GM03348 (cell line): Measurements from ENCODE around the gene GID8.
A peak's percentile ranks its signal among the peaks of the same experiment; 100 is the strongest.

Experiments used
- DNase-seq: peaks from one replicate; pipeline ENCODE4 v3.0.0; 2012; ENCODE audit warnings: low spot score

The GID8 gene

DNA sequence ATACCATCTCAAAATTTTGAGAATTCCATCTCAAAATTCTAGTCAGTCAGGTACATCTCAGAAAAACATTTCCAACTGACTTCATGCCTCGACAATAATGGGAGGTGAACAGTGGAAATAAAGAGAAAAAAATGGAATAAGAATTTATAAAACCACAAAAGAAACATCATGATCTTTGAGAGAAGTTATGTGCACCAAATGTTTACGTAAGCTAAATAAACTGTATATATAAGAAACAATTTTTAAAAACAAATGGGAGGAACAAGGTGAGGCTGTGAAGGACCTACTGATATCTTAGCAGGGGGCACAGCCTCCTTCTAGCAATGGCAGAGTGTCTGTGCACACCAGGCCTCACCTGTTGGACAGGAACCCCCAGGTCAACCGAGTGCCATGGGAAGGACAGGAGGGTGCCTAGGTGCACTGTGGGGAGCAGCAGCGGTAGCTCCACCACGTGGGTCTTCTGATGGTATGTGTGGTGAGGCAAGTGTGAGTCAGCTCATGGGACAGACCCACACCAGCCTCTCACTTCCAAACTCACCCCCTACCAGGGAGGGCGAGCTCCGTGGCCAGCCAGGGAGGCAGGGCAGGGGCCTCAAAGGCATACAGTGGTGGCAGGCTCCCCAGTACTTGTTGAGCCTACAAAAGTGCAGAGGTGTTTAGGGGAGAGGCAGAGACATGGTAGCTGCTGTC, 34.9 kb upstream of the GID8 start:
- DNase-seq = no peak

DNA sequence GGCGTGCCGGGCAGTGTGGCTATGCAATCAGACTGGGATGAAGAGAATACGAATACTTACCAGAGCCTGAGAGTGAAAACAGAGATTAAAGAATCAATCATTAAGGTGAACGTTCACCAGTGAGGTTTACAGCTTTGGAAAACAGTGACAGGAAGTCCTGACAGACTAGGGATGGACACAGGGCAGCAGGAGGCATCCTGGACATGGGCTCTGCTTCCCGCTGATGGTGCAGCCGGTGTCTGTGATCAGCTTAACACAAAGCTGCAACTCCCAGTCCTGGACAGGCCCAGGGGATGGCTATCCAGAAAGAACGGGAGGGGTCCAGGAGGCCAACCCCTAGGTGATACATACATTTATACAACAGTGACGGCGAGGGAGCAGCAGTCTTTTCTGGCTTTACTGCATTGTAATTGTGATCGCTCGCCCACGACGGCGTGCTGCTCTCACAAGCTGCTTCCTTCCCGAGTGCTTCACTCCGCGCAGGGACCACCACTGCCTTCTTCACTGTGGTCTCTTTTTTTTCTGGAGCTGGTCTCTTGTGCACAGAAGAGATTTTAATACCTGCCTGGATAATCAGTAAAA, 32.3 kb upstream of the GID8 start:
- DNase-seq = no peak

DNA sequence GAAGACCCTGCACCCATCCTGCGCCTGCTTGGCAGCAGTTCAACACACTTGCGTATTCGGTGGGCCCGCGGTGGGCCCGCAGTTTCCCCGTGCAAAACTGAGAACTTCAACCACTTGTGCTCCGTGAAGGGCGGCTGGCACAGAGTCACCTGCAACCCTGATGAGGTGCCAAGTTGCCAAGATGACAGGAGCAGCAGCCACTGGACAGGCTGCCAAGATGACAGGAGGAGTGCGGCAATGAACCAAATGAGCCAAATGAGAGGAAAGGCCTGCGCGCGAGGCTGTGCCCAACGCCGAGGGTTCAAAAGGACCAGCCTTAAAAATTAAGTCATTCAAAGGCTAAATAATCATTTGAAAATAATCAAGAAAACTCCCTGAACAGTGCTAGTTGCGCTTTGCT, 31.7 kb upstream of the GID8 start:
- DNase-seq = no peak

DNA sequence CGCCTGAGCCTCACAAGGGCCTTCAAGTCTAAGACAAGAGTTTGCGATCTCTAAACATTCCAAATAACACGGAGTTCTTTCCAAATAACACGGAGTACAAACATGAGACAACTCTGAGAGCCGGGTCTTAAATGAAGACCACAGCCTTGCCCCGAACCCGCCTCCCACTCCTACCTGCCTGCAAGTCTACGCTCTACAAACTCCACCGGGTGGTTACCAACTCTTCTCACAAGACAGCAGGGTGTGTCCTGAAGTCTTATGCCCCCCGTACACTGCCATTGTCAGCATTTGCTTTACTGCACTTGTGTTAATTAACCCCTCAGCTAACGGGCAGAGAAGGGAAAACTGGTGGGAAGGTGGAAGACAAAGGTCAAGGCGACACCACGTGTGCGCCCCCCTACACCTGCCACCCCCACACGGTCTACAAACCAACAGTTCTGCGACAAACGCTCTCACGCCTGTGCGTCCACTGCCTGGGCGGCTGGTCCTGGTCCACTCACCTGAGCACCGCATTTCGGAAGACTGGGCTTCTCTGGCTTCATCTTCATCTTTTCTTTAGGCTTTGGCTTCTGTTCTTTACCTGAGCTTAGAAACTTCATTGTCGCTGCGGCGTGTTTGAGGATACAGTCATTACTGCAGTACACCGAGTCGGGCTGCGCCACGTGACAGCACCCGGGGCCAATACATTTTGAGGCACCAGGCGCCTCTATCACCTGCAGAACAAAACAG, 31.1 kb upstream of the GID8 start:
- no peak for DNase-seq

DNA sequence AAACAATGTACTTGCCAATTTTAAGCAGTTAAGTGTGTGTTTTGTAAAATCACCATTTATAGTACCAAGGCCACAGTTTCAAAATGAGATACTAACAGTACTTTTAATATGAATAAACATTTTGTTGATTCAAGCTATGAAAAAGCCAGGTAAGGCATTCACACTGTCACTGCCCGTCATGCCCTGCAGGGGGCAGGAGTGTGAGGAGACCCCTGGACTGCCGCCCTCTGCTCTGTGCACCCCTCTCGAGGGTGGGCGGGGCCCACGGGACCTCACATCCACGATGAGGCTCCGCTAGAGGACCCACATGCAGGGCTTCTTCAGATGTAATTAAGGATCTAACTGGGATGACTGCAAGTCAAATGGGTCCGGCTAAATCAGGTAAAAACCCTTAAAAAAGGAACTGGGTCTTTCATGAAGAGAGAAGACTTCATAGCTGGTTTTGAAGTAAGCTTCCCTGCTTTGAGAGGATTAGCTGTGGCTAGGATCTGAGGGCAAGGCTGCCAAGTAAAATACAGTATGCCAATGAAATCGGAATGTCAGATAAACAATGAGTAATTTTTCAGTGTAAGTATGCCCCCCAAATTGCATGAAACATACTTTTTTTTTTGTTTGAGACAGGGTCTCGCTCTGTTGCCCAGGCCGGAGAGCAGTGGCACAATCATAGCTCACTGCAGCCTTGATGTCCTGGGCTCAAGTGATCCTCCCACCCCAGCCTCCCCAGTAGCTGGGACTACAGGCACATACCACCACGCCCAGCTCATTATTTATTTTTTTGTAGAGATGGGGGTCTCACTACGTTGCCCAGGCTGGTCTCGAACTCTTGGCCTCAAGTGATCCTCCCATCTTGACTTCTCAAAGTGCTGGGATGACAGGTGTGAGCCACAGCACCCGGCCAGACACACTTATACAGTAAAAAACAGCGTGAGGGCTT, 30.3 kb upstream of the GID8 start:
- DNase-seq = no peak

DNA sequence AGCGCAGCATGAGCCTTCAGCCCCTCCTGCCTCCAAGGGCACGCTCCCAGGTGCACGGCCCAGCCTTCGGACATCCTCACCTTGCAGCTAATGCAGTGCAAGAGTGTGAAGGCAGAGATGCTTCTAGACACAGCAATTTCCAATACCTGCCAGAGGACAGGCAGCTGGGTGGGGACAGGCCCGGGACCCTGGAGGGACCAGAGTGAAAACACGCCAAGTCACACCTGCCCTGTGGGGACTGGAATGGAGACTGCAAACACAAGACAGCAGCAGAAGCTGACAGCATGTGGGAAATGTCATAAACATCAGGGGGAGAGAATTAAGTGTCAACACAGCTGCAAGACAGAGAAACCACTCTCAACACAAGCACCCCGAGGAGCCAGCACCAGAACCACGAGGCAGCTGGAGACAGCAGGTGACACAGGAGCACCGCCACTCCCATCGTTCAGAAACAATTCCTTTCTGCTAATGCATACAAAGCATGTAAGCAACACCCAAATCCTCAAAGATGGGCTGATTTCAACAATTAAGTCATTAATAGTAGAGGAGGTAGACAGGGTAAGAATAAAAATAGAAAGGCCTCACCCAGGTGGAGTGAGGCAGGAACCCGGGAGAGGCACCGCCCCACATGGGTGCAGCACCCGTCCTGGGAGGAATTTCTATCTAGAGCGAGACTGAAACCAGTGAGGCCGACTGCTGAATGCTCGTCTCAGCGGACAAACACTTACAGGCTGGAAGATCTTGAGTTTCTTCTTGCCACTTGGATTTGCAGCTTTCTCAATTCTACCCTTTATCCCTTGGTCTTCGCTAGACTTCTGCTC, 28.8 kb upstream of the GID8 start:
- DNase-seq = no peak

DNA sequence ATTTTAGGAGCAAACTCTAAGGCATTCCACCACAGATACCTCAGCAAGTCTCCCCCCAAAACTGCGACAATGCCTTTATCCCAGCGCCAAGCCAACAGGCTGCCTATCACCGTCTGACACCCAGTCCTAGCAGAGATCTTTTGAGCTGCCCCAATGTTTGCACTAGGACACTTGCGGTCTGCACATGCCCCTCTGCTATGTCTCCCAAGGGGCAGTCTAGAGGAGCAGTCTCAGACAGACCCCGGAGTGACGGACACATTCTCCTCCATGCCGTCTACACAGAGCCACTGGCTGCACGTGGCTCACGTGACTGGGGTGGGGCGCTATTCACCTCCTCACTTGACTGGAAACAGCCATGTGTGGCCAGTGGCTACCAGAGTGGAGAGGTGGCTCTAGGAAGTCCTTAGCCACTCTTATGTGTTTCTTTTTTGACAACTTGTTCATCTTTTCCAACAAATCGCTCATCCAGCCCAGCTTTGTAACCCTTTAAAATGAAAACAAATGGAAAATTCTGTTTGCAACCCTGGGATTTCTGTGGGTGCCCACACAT, 27.7 kb upstream of the GID8 start:
- DNase-seq = no peak

DNA sequence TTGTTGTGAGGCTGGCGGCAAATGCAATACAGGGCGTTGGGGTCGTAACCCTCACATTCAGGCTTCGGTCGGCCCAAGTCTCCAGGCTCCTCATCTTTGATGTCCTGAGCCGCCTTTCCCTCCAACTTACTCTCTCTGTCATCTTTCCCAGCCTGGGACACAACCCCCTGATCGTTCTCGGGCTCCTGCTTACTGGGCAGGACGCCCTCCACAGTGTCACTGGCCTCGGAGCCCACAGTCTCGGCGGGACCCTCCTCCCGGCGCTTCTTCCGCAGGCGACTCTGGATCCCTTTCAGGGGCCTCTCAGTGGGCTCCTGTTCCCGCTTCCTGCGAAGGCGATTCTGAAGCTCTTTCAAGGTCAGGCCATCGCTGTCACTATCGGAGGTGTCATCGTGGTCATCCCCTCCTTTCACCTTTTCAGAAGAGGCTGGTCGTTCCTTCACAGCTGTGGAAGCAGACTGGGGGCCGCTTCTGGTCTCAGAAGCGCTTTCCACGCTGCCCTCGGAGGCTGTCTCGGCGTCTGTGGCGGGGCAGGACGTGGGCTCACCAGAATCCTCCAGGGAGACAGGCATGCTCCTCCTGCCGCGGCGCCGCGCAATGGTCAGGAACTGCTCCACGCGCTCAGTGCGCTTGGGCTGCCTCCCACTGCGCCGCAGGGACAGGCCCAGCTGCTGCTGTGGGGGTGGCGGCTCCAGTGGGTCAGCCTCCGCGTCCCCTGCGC, 27.0 kb upstream of the GID8 start:
- DNase-seq = no peak

DNA sequence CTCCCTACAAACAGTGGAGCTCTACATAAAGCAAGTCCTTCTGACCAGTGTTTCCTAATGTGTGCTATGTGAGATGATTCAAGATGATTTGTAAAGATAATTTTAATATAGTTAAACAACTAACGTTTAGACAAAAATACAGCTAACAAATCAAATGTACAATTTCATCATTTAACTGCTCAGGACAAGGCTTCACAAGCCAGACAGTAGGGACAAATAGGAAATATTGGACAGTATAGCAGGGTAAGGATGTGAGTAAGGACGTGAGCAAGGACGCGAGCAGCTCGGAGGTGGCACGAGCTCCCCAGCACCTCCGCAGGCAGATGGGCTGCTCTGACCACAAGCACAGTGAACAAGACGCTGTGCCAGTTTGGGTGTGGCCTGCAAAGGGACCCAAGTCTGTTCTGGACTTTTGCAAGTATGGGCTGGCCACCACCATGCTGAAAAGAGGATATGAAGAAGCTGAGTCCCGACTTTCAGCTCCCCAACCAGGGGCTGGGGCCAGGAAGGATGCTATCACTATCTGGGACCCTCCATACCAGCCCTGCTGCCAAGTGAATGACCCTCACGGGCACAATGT, 26.2 kb upstream of the GID8 start:
- no peak for DNase-seq

DNA sequence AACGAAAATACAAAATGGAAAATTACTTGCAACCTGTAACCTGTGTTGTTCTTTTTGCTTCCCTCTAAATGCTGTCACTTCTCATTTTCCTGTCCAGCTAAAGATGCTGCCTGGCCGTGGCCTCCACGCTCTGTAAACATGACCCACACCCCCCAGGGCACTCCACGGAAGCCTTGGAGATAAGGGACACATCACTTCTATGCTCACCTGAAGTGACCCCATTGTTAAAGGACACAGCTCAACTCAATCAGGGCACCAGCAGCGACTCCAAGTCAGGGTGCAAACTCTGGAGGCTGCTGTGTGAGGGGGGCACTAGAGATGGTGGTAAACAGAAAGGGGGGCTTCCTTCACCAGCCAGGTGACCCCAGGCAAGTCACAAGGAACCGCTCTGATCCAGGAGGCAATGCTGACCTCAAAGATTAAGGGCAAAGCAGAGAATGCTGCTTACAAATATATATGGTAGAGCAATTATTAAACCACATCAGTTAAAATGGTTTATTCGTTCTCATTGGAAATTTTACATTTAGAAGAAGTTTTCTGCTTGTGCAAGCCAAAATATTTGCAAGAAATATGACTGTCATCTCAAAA, 24.8 kb upstream of the GID8 start:
- no peak for DNase-seq

DNA sequence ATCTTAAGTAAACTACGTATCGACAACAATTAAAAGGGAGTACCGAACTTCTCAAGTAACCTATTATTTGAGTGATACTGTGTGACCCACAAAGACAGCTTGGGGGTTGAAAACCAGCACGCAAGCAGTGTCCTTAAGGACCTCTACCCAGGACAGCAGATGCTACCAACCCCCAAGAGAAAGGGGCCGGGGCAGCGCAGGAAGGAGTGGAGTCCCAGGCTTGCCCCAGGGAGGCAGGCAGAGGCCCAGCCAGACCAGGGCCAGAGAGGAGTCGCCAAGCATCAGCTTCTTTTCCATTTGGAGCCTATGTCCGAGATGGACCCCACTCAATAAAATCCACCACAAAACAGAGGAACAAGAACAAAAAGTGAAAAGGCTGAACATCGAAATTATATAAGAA, 23.5 kb upstream of the GID8 start:
- DNase-seq = no peak

DNA sequence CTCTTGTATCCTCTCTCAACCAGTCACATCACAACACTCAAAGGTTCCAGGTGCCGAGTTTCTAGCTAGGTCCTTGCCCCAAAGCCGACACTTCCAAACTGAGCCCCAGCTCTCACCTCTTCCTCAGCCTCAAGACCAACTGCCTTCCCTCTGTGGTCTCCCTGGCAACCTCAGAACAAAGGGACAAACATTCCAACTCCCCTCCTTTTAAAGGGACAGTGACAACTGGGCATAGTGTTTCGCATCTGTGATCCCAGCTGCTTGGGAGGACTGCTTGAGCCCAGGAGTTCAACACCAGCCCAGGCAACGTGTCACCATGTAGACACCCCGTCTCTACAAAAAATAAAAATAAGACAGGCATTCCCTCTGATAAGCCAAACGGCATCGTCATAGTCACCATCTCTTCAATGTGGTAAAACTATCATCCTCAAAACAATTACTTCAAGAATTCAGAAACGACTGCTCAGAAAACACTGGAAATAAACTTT, 22.9 kb upstream of the GID8 start:
- peak; percentile 20 for DNase-seq

DNA sequence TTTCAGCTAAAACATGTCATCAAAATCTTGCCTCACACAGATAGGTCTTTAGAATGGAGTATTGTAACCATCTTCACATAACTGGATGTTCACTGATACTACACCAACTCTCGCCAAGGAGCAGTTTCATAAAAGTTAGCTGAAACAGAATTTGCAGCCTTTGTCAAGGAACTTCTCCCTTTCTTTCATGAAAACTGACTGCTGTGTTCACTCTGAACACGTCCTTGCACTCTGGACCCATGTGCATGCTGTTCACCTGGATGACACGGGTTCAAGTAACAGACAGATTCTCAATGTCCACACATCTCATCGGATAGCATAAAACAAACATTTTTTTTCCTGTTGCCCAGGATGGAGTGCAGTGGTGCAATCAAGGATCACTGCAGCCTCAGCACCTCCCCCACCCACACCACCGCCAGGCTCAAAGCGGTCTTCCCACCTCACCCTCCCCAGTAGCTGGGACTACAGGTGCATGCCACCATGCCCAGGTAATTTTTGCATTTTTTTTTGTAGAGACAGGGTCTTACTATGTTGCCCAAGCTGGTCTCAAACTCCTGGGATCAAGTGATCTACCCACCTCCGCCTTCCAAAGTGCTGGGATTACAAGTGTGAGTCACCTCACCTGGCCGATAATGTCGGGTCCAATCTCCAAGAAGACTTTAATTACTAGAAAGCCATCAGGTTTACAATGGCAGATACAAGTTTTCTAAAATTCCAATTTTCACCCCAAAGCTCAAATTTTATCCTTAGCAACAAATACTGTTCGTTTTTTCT, 21.1 kb upstream of the GID8 start:
- no peak for DNase-seq

DNA sequence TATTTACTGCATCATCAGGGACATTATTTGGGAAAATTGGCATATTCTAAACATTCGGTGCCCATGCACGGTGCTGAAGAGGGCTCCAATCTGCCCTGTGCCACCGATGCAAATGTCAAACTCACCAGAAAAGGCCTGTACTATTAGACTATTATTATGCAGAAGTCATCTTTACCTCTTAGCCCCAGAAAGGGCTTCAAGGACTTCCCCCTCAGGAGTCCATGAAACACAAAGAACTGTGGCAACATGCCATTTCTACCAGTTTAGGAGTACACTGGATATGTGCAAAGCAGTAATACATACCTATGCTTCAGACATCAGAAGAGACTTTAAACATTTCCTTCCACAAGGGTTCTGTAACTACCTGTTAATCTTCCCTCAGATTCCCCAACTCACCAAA, 20.2 kb upstream of the GID8 start:
- no peak for DNase-seq

DNA sequence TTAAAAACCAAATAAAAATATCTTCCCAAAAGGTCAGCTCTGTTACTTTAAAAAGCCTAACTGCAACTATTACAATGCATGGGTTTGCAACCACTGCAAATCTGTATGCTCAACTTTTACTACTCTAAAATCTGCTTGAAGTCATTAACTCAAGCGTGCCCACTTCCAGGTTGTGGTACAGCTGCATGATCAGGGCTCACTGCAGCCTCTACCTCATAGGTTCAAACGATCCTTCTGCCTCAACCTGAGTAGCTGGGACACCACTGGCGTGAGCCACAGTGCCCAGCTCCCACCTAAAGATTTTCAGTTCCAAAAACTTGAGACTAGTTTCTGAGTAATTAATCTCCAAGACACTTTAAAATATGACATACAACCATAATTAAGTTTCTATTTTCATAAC, 19.8 kb upstream of the GID8 start:
- DNase-seq = no peak

DNA sequence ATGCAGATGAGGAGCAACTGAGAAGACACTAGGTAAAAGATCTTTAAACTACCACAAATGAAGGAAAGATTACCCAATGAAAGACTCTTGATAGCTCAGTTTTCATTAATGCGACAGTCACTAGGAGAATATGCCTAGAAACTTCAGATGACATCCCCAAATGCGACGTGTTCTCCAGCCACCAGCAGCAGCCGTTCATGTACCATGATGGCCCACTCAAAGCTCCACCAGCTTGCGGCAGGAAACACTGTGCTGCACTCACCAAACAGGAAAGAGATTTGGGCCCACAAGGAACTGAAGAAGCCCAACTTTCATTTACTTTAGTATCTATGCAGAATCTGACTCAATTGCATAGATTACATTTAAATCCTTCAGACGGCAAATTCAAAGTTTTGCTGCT, 19.1 kb upstream of the GID8 start:
- no peak for DNase-seq

DNA sequence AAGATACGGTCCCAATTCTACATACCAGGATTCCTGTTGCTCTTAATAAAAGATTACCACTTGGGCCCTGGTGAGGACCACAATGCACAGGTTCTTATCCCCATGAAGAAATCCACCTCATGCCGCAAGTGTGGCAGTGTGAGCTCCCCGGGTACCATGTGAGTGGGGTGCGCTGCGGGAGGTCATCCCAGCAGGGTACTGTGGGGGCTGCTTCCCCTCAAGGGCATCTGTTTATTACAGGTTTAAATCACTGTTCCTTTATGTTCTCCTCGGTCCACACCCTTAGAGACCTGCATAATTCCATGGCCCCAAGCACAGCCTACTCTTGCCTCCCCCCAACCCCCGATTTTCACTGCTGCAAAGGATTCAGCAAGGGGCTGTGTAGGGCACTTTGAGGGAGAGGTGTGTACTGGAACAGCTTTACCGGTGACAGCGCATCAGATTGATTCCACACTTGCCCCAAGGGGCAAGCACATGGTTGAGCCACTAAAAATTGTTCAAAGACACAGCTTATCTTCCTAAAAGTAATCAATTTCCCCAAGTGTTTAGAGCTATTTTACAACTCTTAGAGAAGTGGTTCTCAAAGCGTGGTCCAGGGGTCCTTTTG, 17.8 kb upstream of the GID8 start:
- DNase-seq = no peak

DNA sequence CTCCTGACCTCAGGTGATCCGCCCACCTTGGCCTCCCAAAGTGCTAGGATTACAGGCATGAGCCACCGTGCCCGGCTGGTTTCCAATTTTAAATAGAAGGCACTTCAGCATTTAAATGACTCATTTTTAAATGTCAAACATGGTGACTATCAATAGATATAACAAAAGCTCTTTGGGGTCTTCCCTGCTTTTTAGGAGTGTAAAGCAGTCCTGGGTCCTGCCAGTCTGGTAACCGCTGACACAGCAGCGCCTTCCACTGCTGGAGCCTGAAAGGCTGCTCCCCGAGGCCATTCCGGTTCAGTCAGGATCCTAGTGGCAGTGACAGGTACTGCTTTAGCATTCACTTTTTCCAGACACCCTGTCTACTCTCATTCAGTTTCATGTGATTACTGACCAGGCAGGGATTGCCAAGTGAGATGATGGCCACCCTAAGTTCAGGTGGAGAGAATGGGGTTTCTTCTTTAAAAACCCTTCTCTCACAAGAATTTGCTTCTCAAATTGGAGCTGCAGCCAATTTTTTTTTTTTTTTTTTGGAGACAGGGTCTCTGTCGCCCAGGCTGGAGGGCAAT, 16.7 kb upstream of the GID8 start:
- DNase-seq = peak; percentile 68
